Adrenal gland (tissue), 12 donors: Measurements from ENCODE around the gene ATPAF2. TPM values are rescaled to one million over a fixed set of nuclear protein-coding genes. Genes with fewer than 3 reads are reported as not detected.

Source experiments
- DNase-seq, 7 donors: peaks; one replicate each; pipeline ENCODE4 v3.0.0-alpha.2; 2019 to 2020
- H3K27ac ChIP-seq, 5 donors: fragments of 200-600 bp; sonication (generic) in 4 of 5; 1 replicate in 3 of 5; 2 replicates in 2 of 5; pipeline versions ENCODE4 v1.5.1 to v1.8.0; 2016 to 2020; ENCODE audit warnings: mild to moderate bottlenecking in 1 of 5
- H3K27me3 ChIP-seq: fragments of 200-600 bp; 2 replicates; pipeline ENCODE4 v1.8.0; 2021
- H3K36me3 ChIP-seq, 2 donors: fragments of 200-600 bp; replicated peaks in 1 of 2; 1 replicate in 1 of 2; 2 replicates in 1 of 2; pipeline versions ENCODE4 v1.5.1 to v1.8.0; 2018 to 2022
- H3K4me1 ChIP-seq, 2 donors: fragments of 200-600 bp; replicated peaks in 1 of 2; 1 replicate in 1 of 2; 2 replicates in 1 of 2; pipeline versions ENCODE4 v1.5.1 to v1.8.0; 2018 to 2021
- H3K4me3 ChIP-seq, 4 donors: fragments of 200-600 bp; sonication (generic) in 3 of 4; one replicate each; pipeline ENCODE4 v1.5.1; 2016 to 2018
- H3K9me3 ChIP-seq, 3 donors: fragments of 200-600 bp; sonication (generic) in 1 of 3; replicated peaks in 1 of 3; 1 replicate in 2 of 3; 2 replicates in 1 of 3; pipeline versions ENCODE4 v1.5.1 to v1.8.0; 2016 to 2021
- POLR2A ChIP-seq, 2 donors: fragments of 450-650 bp; IDR thresholded peaks; one replicate each; pipeline ENCODE4 v1.6.1; 2017; ENCODE audit warnings: antibody characterized with exemption in 2 of 2, mild to moderate bottlenecking in 2 of 2, moderate library complexity in 1 of 2
- WGBS, 4 donors: extraction: QIAGEN DNeasy Blood & Tissue Kit in 2 of 4; methylation state at CpG; one replicate each; pipeline versions ENCODE4 v1.1.5 to v1.1.7; 2013 to 2017; 5-methylcytosine and 5-hydroxymethylcytosine counted together
- intact Hi-C, 2 donors: fragments of 100-400 bp; cut with DNase I; formaldehyde crosslinking; loops; one replicate each; pipeline versions ENCODE4 v1.14.1 to v1.15.0; 2022 to 2023
- polyA plus RNA-seq, 3 donors: library from polyadenylated mRNA; stranded (reverse); fragments of 200-250 nt in 2 of 3; fragments of 350-450 nt in 1 of 3; fragmentation: Illumina TruSeq in 1 of 3; extraction: RNeasy Lipid Tissue Mini Kit (QIAGEN cat#74804) in 1 of 3; gene quantifications; one replicate each; pipeline ENCODE4 v1.2.3, GENCODE V29; 2013 to 2014
- total RNA-seq, 9 donors: library from RNA; depleted of rRNA in 4 of 9; stranded (reverse); fragments of >200 nt in 4 of 9; fragments of 120-200 nt in 1 of 9; fragmentation: NEBNext Ultra II Directional in 1 of 9; extraction: Animal tissue kit (Norgen Biotek cat#: 25700) in 1 of 9; gene quantifications; one replicate each; pipeline versions ENCODE4 v1.1.0 to v1.2.4, GENCODE V29; 2013 to 2023
- TF ChIP-seq, protein P1 (sequence below), 6 experiments: fragments of 450-650 bp in 4 of 6; fragments of 200-600 bp in 2 of 6; sonication (generic) in 1 of 6; IDR thresholded peaks; 1 replicate in 5 of 6; 2 replicates in 1 of 6; pipeline versions ENCODE4 v1.5.1 to v1.8.0; 2016 to 2021; ENCODE audit warnings: antibody characterized with exemption in 6 of 6, mild to moderate bottlenecking in 2 of 6, moderate library complexity in 1 of 6
- donor health status: healthy with polysubstance abuse.
- donor health status: Bipolar disorder and iron deficiency.
- donor health status: DM: yes; HTN: yes; CAD: no.
- donor health status: DM: no; HTN: no; CAD: no.
- donor health status: DM: no; HTN: no; CAD: no.
- donor health status: DM: yes; HTN: yes; CAD: no.

Gene ATPAF2
- total and polyA plus RNA-seq, 12 donors, result 32.5 to 68.6 (median 45.4) TPM

DNA sequence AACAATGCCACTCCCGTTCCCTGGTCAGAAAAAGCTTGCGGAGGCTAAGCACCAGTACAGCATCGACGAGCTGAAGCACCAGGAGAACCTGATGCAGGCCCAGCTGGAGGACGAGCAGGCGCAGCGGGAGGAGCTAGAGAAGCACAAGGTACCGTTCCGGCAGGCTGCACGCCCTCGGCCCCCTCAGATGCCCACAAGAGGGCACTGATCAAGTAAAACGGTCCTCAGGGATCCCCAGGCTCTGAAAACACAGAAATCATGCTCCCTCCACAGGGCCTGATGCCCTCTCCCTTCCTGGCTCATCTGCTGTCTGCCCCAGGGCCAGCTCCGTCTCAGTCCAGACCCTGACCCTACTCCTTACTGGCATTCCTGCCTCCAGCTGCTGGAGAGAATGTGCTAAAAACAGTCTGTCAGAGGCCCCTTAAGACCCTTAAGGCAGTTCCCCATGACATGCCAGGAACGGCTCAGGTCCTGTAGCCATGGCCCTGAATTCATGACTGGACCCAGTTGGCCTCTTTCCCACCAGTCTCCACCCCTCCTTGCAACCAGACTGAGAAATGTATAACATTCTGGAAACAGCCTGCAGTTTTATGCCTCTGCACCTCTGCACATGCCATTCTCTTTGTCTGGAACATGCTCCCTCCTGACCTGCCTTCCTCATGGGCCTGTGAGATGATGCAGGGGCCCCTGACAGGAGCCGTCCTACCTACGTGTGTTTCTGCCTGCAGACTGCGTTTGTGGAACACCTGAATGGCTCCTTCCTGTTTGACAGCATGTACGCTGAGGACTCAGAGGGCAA lies 44.5 kb downstream of the ATPAF2 start:
- peak in 6 of 7 donors; percentile 27 to 87 (median 36) for DNase-seq
- intact Hi-C loops, result no loop called here
- no peaks in the 10 kb centered on the region for H3K27me3 ChIP-seq
- peaks cover 0 to 25% of the 10 kb centered on the region in 2 donors for H3K4me1 ChIP-seq
- no peak for TF ChIP-seq POLR2A (IDR thresholded peaks at IDR 0.05)
- TF ChIP-seq, protein P1, sequence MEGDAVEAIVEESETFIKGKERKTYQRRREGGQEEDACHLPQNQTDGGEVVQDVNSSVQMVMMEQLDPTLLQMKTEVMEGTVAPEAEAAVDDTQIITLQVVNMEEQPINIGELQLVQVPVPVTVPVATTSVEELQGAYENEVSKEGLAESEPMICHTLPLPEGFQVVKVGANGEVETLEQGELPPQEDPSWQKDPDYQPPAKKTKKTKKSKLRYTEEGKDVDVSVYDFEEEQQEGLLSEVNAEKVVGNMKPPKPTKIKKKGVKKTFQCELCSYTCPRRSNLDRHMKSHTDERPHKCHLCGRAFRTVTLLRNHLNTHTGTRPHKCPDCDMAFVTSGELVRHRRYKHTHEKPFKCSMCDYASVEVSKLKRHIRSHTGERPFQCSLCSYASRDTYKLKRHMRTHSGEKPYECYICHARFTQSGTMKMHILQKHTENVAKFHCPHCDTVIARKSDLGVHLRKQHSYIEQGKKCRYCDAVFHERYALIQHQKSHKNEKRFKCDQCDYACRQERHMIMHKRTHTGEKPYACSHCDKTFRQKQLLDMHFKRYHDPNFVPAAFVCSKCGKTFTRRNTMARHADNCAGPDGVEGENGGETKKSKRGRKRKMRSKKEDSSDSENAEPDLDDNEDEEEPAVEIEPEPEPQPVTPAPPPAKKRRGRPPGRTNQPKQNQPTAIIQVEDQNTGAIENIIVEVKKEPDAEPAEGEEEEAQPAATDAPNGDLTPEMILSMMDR (IDR thresholded peaks at IDR 0.05), result peak in 4 of 6 experiments; percentile 26 to 45 (median 40)
- H3K36me3 ChIP-seq, result no peaks in the 10 kb centered on the region
- H3K27ac ChIP-seq, result peak overlapping the region in 1 of 5 donors; percentile 3
- no peak overlapping the region for H3K4me3 ChIP-seq
- no peaks in the 10 kb centered on the region for H3K9me3 ChIP-seq
- 69 to 77% (median 72%) methylated on average over 5 to 18 of the region's 18 CpGs for WGBS, 4 donors

DNA sequence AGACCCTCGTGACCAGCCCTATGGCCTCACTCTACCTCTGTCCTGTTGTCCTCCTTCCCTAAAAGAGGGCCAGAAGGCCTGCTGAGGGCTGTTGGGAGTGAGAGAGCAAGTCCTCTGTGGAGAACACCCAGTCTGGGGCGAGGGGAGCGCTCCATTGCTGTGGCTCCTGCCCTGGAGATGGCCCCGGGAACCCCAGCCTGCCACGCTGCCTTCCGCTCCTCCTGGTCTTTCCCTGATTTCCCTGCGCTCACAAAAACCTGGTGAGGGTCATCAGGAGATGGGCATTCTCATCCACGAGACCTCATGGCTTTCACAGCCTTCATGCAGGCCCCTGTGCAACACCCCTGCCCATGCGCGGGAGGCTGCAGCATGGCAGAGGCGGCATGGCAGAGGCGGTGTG lies 45.1 kb downstream of the ATPAF2 start:
- Histone ChIP-seq H3K4me3 (no peak overlapping the region), H3K27me3 (no peaks in the 10 kb centered on the region), H3K36me3 (no peaks in the 10 kb centered on the region), H3K4me1 (peaks cover 0 to 27% of the 10 kb centered on the region in 2 donors), H3K27ac (no peak overlapping the region), H3K9me3 (no peaks in the 10 kb centered on the region)
- intact Hi-C loops, result no loop called here
- DNase-seq, result no peak
- WGBS, 4 donors, result 93 to 97% (median 97%) methylated on average over 12 of the region's 12 CpGs
- no peak for TF ChIP-seq POLR2A (IDR thresholded peaks at IDR 0.05)
- TF ChIP-seq, protein P1 (IDR thresholded peaks at IDR 0.05), result no peak

DNA sequence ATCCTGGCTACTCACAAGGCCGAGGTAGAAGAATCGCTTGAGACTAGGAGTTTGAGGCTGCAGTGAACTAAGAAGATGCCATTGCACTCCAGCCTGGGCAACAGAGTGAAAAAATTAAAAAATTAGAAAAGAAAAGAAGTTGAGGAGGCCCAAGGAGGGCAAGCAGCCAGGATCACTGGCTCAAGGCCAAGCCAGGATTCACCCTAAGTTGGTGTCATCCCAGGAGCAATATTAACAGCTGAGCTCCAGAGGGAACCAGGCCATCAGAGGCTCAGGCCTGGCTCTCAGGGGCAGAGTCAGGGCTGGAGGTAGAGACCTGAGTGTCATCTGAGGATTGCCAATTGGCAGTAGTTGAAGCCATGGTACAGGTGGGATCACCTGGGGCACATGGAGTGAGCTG lies 45.6 kb downstream of the ATPAF2 start:
- no peaks in the 10 kb centered on the region for H3K9me3 ChIP-seq
- peak in 6 of 7 donors; percentile 35 to 71 (median 51) for DNase-seq
- peaks cover 0 to 27% of the 10 kb centered on the region in 2 donors for H3K4me1 ChIP-seq
- WGBS, 4 donors, result 91 to 98% (median 95%) methylated on average over 2 of the region's 2 CpGs
- no peak overlapping the region for H3K27ac ChIP-seq
- H3K4me3 ChIP-seq, result no peak overlapping the region
- no peak for TF ChIP-seq POLR2A (IDR thresholded peaks at IDR 0.05)
- TF ChIP-seq, protein P1 (IDR thresholded peaks at IDR 0.05), result no peak
- no peaks in the 10 kb centered on the region for H3K36me3 ChIP-seq
- intact Hi-C loops, result no loop called here
- H3K27me3 ChIP-seq, result no peaks in the 10 kb centered on the region

DNA sequence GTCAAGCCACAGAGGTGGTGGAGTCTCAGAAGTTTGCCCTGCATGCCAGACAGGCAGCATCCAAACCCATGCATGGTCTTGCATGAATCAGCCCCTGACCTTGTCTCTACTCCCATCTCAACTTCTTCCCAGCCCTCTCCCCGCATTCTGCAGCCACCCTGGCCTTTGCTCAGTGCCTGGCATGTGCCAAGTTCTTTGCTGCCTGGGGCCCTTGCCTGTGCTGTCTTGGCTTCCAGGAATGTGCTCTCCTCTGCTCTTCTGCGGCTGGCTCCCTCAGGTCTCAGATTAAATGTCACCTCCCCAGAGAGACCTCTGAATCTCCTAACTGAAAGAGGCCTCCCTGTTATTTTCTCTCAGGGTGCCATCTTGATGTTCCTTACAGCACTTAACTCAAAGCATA lies 48.7 kb downstream of the ATPAF2 start:
- 26 to 50% (median 48%) methylated on average over 2 of the region's 2 CpGs for WGBS, 4 donors
- Histone ChIP-seq H3K27me3 (no peaks in the 10 kb centered on the region), H3K4me3 (no peak overlapping the region), H3K36me3 (no peaks in the 10 kb centered on the region), H3K9me3 (no peaks in the 10 kb centered on the region), H3K27ac (peak overlapping the region in 2 of 5 donors; percentile 37 to 45), H3K4me1 (peaks cover 0 to 27% of the 10 kb centered on the region in 2 donors)
- no peak for TF ChIP-seq POLR2A (IDR thresholded peaks at IDR 0.05)
- DNase-seq, result peak in 5 of 7 donors; percentile 29 to 54 (median 42)
- intact Hi-C loops, result no loop called here
